Sigmoid colon (tissue), 3 donors: ENCODE data around the gene ARL8A.

Experiments
- CTCF ChIP-seq, 4 experiments: fragments of 450-650 bp in 3 of 4; fragments of 200-600 bp in 1 of 4; IDR thresholded peaks; one replicate each; pipeline ENCODE4 v1.5.1; 2016 to 2019; ENCODE audit warnings: antibody characterized with exemption in 4 of 4, mild to moderate bottlenecking in 3 of 4, moderate library complexity in 2 of 4
- POLR2A ChIP-seq, 2 donors: fragments of 450-650 bp; IDR thresholded peaks; one replicate each; pipeline ENCODE4 v1.6.1; 2016; ENCODE audit warnings: antibody characterized with exemption in 2 of 2, mild to moderate bottlenecking in 2 of 2, moderate library complexity in 2 of 2

- TF ChIP-seq POLR2A (IDR thresholded peaks at IDR 0.05) (no peak), CTCF (IDR thresholded peaks at IDR 0.05) (no peak)
Measured at GRCh38 chr1:202130816-202131522, 13.6 kb downstream of the ARL8A start.
